ENCODE measurements around the gene STAT4. TPM values are rescaled to one million over a fixed set of nuclear protein-coding genes. Genes with fewer than 3 reads are reported as not detected.

The STAT4 gene
- total RNA-seq, 1 donor from 2014 or later = 1.6 TPM

DNA sequence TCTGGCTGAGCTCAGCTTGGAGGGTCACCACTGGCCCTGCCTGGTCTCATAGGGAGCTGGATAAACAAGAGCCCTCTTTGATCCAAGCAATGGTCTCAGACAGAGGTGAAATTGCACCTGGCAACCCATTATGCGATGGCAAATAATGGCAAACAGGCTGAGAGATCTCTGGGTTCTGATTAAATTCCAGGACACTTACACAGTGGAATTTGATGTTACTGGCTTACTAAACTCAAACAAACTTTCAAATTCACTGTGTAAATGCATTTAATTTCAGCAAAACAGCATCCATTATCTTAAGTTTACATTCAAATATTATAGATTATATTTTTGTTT lies 19.5 kb upstream of the STAT4 start:
- Mint-ChIP-seq H3K36me3 (ENCODE audit: low read depth, unreplicated experiment) (no peaks in the 10 kb centered on the region), H3K27ac (ENCODE audit: unreplicated experiment) (peak overlapping the region; percentile 45), H3K27me3 (ENCODE audit: low read depth, unreplicated experiment) (no peaks in the 10 kb centered on the region), H3K4me1 (ENCODE audit: low read depth, unreplicated experiment) (peaks cover 57% of the 10 kb centered on the region), H3K9me3 (ENCODE audit: unreplicated experiment) (no peaks in the 10 kb centered on the region), H3K4me3 (ENCODE audit: unreplicated experiment) (no peak overlapping the region)
- Histone ChIP-seq H3K79me2 (ENCODE audit: insufficient read depth, low read length) (no peaks in the 10 kb centered on the region), H3K4me1 (ENCODE audit: insufficient read depth, low read length) (peaks cover 40% of the 10 kb centered on the region), H3K9me3 (ENCODE audit: insufficient read depth, low read depth, low read length) (no peaks in the 10 kb centered on the region), H2AFZ (ENCODE audit: low read depth, low read length) (no peak overlapping the region), H3K9ac (ENCODE audit: low read length) (no peak overlapping the region), H3K27me3 (ENCODE audit: insufficient read depth, low read length) (no peaks in the 10 kb centered on the region), H4K20me1 (ENCODE audit: insufficient read depth, low read length) (no peaks in the 10 kb centered on the region), H3K4me2 (ENCODE audit: low read length) (no peak overlapping the region), H3K4me3 (ENCODE audit: insufficient read depth, low read depth, low read length) (no peak overlapping the region), H3K27ac (ENCODE audit: low read depth, low read length) (no peak overlapping the region), H3K36me3 (ENCODE audit: insufficient read depth, low read length) (no peaks in the 10 kb centered on the region)
- DNase-seq (ENCODE audit: low read depth) (no peak), FAIRE-seq (no peak)
- TF ChIP-seq, protein P1, sequence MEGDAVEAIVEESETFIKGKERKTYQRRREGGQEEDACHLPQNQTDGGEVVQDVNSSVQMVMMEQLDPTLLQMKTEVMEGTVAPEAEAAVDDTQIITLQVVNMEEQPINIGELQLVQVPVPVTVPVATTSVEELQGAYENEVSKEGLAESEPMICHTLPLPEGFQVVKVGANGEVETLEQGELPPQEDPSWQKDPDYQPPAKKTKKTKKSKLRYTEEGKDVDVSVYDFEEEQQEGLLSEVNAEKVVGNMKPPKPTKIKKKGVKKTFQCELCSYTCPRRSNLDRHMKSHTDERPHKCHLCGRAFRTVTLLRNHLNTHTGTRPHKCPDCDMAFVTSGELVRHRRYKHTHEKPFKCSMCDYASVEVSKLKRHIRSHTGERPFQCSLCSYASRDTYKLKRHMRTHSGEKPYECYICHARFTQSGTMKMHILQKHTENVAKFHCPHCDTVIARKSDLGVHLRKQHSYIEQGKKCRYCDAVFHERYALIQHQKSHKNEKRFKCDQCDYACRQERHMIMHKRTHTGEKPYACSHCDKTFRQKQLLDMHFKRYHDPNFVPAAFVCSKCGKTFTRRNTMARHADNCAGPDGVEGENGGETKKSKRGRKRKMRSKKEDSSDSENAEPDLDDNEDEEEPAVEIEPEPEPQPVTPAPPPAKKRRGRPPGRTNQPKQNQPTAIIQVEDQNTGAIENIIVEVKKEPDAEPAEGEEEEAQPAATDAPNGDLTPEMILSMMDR (IDR thresholded peaks at IDR 0.05; ENCODE audit: insufficient read depth, low read depth, low read length) = no peak

DNA sequence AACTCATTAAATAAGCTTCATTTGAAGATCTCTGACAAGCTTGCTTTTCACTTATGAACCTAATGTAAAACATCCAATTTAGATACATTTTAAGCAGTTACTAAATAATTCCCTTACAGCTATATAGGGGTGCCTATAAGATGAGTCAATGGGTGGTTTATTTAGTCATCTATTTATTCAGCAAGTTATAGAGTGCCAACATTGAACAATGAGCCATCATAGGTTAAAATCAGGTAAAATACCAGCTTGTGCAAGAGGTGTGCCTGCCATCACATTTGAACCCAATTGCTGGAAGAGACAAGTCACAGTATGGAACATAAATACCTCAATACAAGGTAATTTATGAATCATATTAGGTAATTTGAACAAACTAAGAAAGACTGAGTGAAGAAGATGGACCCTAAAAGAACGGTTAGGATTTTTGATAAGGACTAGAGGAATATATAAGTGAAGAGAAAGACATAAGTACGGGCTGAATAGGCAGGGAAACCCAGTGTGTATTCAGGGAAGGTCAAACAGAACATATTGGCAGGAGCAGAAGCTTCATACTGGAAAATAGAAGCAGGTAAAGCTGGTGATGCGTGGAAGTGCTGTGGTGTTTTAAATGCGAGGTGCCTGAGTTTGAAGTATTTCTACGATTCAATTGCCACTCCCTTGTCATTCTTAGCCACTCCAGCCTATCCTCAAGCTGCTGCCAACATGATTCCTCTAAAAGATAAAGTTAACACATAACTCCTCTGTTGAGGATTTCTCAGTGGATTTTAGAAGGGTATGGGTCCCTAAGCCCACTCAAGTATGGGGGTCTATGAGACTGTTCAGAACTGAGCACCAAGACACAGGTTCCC lies 18.9 kb upstream of the STAT4 start:
- no peaks in the 10 kb centered on the region for H4K20me1 ChIP-seq (ENCODE audit: insufficient read depth, low read length)

DNA sequence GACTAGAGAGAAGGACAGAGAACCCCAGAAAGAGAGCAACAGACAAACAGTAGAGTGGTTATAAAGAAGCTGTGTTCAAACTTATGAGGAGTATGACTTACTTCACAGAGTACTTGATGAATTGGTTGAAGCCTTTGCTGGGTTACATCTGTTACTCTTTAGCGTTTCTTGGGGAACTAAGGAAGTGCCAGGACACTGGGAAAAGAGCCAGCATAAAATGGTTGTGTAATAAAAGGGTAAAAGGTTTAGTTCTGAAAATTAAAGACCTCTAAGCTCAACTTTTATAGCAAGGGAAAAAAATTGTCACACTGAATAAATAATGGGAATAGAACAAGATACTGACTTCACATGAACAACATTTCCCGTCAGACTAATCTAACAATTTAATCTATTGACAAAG lies 17.0 kb upstream of the STAT4 start:
- no peak overlapping the region for H3K27ac ChIP-seq (ENCODE audit: low read depth, low read length)
- no peaks in the 10 kb centered on the region for H3K27me3 ChIP-seq (ENCODE audit: insufficient read depth, low read length)
- DNase-seq (ENCODE audit: low read depth) = peak; percentile 79
- Mint-ChIP-seq H3K36me3 (ENCODE audit: low read depth, unreplicated experiment) (no peaks in the 10 kb centered on the region), H3K4me1 (ENCODE audit: low read depth, unreplicated experiment) (peaks cover 41% of the 10 kb centered on the region), H3K27ac (ENCODE audit: unreplicated experiment) (peak overlapping the region; percentile 45), H3K4me3 (ENCODE audit: unreplicated experiment) (no peak overlapping the region), H3K9me3 (ENCODE audit: unreplicated experiment) (no peaks in the 10 kb centered on the region), H3K27me3 (ENCODE audit: low read depth, unreplicated experiment) (peaks cover 7% of the 10 kb centered on the region)
- no peaks in the 10 kb centered on the region for H3K36me3 ChIP-seq (ENCODE audit: insufficient read depth, low read length)
- no peak for FAIRE-seq
- no peak overlapping the region for H2AFZ ChIP-seq (ENCODE audit: low read depth, low read length)
- TF ChIP-seq, protein P1 (IDR thresholded peaks at IDR 0.05; ENCODE audit: insufficient read depth, low read depth, low read length) = no peak
- no peak for TF ChIP-seq EZH2 (IDR thresholded peaks at IDR 0.05; ENCODE audit: insufficient read depth, low read length)
- H3K4me3 ChIP-seq (ENCODE audit: insufficient read depth, low read depth, low read length) = no peak overlapping the region
- peaks cover 38% of the 10 kb centered on the region for H3K4me1 ChIP-seq (ENCODE audit: insufficient read depth, low read length)
- H3K9ac ChIP-seq (ENCODE audit: low read length) = no peak overlapping the region
- no peaks in the 10 kb centered on the region for H3K9me3 ChIP-seq (ENCODE audit: insufficient read depth, low read depth, low read length)
- no peaks in the 10 kb centered on the region for H3K79me2 ChIP-seq (ENCODE audit: insufficient read depth, low read length)
- no peak overlapping the region for H3K4me2 ChIP-seq (ENCODE audit: low read length)
- H4K20me1 ChIP-seq (ENCODE audit: insufficient read depth, low read length) = no peaks in the 10 kb centered on the region

More for the DNA sequence above, 18.9 kb upstream of the STAT4 start:
- Histone ChIP-seq H3K36me3 (ENCODE audit: insufficient read depth, low read length) (no peaks in the 10 kb centered on the region), H3K27ac (ENCODE audit: low read depth, low read length) (no peak overlapping the region), H3K4me1 (ENCODE audit: insufficient read depth, low read length) (peaks cover 41% of the 10 kb centered on the region), H3K9me3 (ENCODE audit: insufficient read depth, low read depth, low read length) (no peaks in the 10 kb centered on the region), H3K4me2 (ENCODE audit: low read length) (no peak overlapping the region), H3K9ac (ENCODE audit: low read length) (no peak overlapping the region), H2AFZ (ENCODE audit: low read depth, low read length) (no peak overlapping the region), H3K27me3 (ENCODE audit: insufficient read depth, low read length) (no peaks in the 10 kb centered on the region), H3K4me3 (ENCODE audit: insufficient read depth, low read depth, low read length) (no peak overlapping the region), H3K79me2 (ENCODE audit: insufficient read depth, low read length) (no peaks in the 10 kb centered on the region)
- TF ChIP-seq, protein P1 (IDR thresholded peaks at IDR 0.05; ENCODE audit: insufficient read depth, low read depth, low read length) = no peak
- no peak for TF ChIP-seq EZH2 (IDR thresholded peaks at IDR 0.05; ENCODE audit: insufficient read depth, low read length)
- DNase-seq (ENCODE audit: low read depth) (no peak), FAIRE-seq (no peak)
- H3K4me3 Mint-ChIP-seq (ENCODE audit: unreplicated experiment) = no peak overlapping the region
- H3K27me3 Mint-ChIP-seq (ENCODE audit: low read depth, unreplicated experiment) = no peaks in the 10 kb centered on the region
- H3K36me3 Mint-ChIP-seq (ENCODE audit: low read depth, unreplicated experiment) = no peaks in the 10 kb centered on the region
- peak overlapping the region; percentile 45 for H3K27ac Mint-ChIP-seq (ENCODE audit: unreplicated experiment)
- H3K4me1 Mint-ChIP-seq (ENCODE audit: low read depth, unreplicated experiment) = peaks cover 56% of the 10 kb centered on the region
- H3K9me3 Mint-ChIP-seq (ENCODE audit: unreplicated experiment) = no peaks in the 10 kb centered on the region
